Subcutaneous adipose tissue (tissue), 4 donors: Measurements from ENCODE around the gene FAM219B. TPM values are rescaled to one million over a fixed set of nuclear protein-coding genes. Genes with fewer than 3 reads are reported as not detected.

Source experiments
- total RNA-seq, 4 donors: library from RNA; depleted of rRNA; stranded (reverse); fragments of >200 nt; gene quantifications; one replicate each; pipeline ENCODE4 v1.1.0, GENCODE V29; 2016
- TF ChIP-seq, protein P1 (sequence below): fragments of 450-650 bp; IDR thresholded peaks from one replicate; pipeline ENCODE4 v1.5.1; 2016; ENCODE audit warnings: low read depth, mild to moderate bottlenecking, control low read depth, antibody characterized with exemption, moderate library complexity

The FAM219B gene
- total RNA-seq, 4 donors from 2014 or later, result 53.3 to 102 (median 65.2) TPM

DNA sequence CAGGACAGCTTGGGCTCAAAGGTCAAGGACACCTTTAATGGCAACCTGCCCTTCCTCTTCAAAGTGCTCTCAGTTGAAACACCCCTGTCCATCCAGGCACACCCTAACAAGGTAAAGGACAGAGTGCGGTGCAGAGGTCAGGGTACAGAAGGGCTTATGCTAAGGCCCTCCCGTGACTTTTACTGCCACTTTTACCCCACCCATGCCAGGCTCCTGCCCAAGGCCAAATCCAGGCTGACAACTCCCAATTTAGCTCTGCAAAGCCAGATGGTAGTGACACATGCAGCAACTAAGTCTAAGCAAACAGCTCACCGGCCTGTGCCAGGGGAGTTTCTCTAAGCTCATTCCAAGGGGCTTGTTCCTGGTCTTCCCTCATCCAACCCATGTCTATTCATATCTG, 15.2 kb downstream of the FAM219B start:
- TF ChIP-seq, protein P1, sequence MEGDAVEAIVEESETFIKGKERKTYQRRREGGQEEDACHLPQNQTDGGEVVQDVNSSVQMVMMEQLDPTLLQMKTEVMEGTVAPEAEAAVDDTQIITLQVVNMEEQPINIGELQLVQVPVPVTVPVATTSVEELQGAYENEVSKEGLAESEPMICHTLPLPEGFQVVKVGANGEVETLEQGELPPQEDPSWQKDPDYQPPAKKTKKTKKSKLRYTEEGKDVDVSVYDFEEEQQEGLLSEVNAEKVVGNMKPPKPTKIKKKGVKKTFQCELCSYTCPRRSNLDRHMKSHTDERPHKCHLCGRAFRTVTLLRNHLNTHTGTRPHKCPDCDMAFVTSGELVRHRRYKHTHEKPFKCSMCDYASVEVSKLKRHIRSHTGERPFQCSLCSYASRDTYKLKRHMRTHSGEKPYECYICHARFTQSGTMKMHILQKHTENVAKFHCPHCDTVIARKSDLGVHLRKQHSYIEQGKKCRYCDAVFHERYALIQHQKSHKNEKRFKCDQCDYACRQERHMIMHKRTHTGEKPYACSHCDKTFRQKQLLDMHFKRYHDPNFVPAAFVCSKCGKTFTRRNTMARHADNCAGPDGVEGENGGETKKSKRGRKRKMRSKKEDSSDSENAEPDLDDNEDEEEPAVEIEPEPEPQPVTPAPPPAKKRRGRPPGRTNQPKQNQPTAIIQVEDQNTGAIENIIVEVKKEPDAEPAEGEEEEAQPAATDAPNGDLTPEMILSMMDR, result no peak

- TF ChIP-seq, protein P1, result no peak
Measured at GRCh38 chr15:74890665-74890960, 16.0 kb downstream of the FAM219B start.

GRCh38 chr15:74889883-74890664, 16.6 kb downstream of the FAM219B start, which contains the start of gene MPI:
Gene MPI, plus strand, starts transcription at chr15:74890042. Its CDS starts 32 bp downstream, at chr15:74890074.
- TF ChIP-seq, protein P1, result no peak

DNA sequence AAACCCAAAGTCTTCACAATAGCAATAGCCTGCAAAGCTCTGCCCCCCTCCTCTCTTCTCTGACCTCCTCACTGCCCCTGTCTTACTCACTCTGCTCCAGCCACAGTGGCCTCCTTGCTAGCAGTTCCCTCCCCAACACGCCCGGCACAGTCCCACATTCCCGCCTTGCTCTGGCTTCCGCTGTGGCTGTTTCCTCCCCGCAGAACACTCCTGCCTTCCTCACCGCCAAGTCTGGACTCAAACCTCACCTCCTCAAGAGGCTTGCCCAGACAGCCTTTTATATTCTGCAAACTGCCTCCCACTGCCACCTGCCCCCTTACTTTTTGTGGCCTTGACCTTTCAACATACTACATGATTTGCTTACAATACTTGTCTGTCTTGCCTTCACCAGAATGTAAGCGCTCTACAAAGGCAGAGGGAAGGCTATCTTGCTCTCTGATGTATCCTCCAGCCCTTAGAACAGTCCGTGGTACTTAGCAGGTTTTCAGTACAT, 17.2 kb downstream of the FAM219B start:
- TF ChIP-seq, protein P1, result no peak

GRCh38 chr15:74888716-74889115, 17.9 kb downstream of the FAM219B start:
- TF ChIP-seq, protein P1, result no peak

DNA sequence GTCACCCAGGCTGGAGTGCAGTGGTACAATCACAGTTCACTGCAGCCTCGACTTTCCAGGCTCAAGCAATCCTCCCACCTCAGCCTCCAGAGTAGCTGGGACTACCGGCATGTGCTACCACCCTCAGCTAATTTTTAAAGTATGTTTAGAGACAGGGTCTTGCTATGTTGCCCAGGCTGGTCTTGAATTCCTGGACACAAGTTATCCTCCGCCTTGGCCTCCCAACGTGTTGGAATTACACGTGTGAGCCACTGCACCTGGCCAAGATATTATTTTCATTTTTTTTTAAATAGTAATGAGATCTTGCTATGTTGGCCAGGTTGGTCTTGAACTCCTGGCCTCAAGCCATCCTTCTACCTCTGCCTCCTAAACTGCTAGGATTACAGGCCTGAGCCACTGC, 21.2 kb downstream of the FAM219B start:
- TF ChIP-seq, protein P1, result no peak

GRCh38 chr15:74884428-74885223, 22.0 kb downstream of the FAM219B start:
- TF ChIP-seq, protein P1, result no peak
